HepG2 (cell line): ENCODE data around the gene PTCRA. TPM values are rescaled to one million over a fixed set of nuclear protein-coding genes. Genes with fewer than 3 reads are reported as not detected.
A peak's percentile ranks its signal among the peaks of the same experiment; 100 is the strongest.

Experiments
- AHR ChIP-seq: IDR thresholded peaks from 2 replicates; pipeline ENCODE4 v1.6.1; 2018; ENCODE audit warnings: missing genetic modification reagents, missing compliant biosample characterization
- CHD4 ChIP-seq: fragments of 200-600 bp; sonication (generic); IDR thresholded peaks from 2 replicates; pipeline ENCODE4 v1.7.0; 2017; ENCODE audit warnings: mild to moderate bottlenecking, low read length, borderline replicate concordance
- KDM4B ChIP-seq: sonication (generic); formaldehyde crosslinking; IDR thresholded peaks from 2 replicates; pipeline ENCODE4 v1.4.0; 2020; ENCODE audit warnings: missing genetic modification reagents
- MXD4 ChIP-seq: IDR thresholded peaks from 2 replicates; pipeline ENCODE4 v1.6.1; 2016; ENCODE audit warnings: mild to moderate bottlenecking, missing biosample characterization, missing genetic modification reagents
- PAF1 ChIP-seq: IDR thresholded peaks from 2 replicates; pipeline ENCODE4 v1.6.1; 2016; ENCODE audit warnings: missing genetic modification reagents, missing compliant biosample characterization
- RBM22 ChIP-seq: fragments of 200-400 bp; formaldehyde crosslinking; optimal IDR thresholded peaks from 2 replicates; pipeline ENCODE3; 2017; ENCODE audit warnings: mild to moderate bottlenecking, low read length, moderate library complexity
- SIX4 ChIP-seq: sonication (generic); formaldehyde crosslinking; IDR thresholded peaks from 2 replicates; pipeline ENCODE4 v1.4.0; 2020; ENCODE audit warnings: missing genetic modification reagents
- SOX6 ChIP-seq, 2 experiments: fragments of 450-650 bp in 1 of 2; sonication (generic) in 1 of 2; formaldehyde crosslinking in 1 of 2; IDR thresholded peaks; 2 replicates each; pipeline versions ENCODE4 v1.4.0 to v1.6.1; 2017 to 2020; ENCODE audit warnings: antibody characterized with exemption in 1 of 2, mild to moderate bottlenecking in 1 of 2, missing genetic modification reagents in 1 of 2
- SRSF9 ChIP-seq: fragments of 200-400 bp; formaldehyde crosslinking; IDR thresholded peaks from 2 replicates; pipeline ENCODE4 v1.6.1; 2018; ENCODE audit warnings: borderline replicate concordance, mild to moderate bottlenecking, low read depth, low read length; ENCODE audit not compliant: insufficient read depth, poor library complexity, severe bottlenecking
- TOPORS ChIP-seq: sonication (generic); formaldehyde crosslinking; IDR thresholded peaks from 2 replicates; pipeline ENCODE4 v1.8.0; 2023; ENCODE audit warnings: mild to moderate bottlenecking, missing genetic modification reagents
- ZBTB20 ChIP-seq: sonication (generic); formaldehyde crosslinking; IDR thresholded peaks from 2 replicates; pipeline ENCODE4 v1.8.1; 2023; ENCODE audit warnings: missing genetic modification reagents, low read depth, mild to moderate bottlenecking, borderline replicate concordance
- ZFP82 ChIP-seq: sonication (generic); formaldehyde crosslinking; IDR thresholded peaks from 2 replicates; pipeline ENCODE4 v1.5.1; 2020; ENCODE audit warnings: mild to moderate bottlenecking, missing genetic modification reagents, borderline replicate concordance
- ZNF10 ChIP-seq: sonication (generic); formaldehyde crosslinking; IDR thresholded peaks from 2 replicates; pipeline ENCODE4 v1.4.0; 2020; ENCODE audit warnings: mild to moderate bottlenecking, low read depth, missing genetic modification reagents, borderline replicate concordance
- ZNF672 ChIP-seq: sonication (generic); formaldehyde crosslinking; IDR thresholded peaks from 2 replicates; pipeline ENCODE4 v1.8.1; 2022; ENCODE audit warnings: missing genetic modification reagents
- ZNF713 ChIP-seq: sonication (generic); formaldehyde crosslinking; IDR thresholded peaks from 2 replicates; pipeline ENCODE4 v1.4.0; 2020; ENCODE audit warnings: mild to moderate bottlenecking, missing genetic modification reagents
- ZNF761 ChIP-seq: sonication (generic); formaldehyde crosslinking; conservative IDR thresholded peaks from 2 replicates; pipeline ENCODE4 v1.4.0; 2020; ENCODE audit warnings: mild to moderate bottlenecking, missing genetic modification reagents
- ZSCAN30 ChIP-seq: sonication (generic); formaldehyde crosslinking; IDR thresholded peaks from 2 replicates; pipeline ENCODE4 v1.5.0; 2020; ENCODE audit warnings: mild to moderate bottlenecking, missing genetic modification reagents
- polyA plus RNA-seq, 8 experiments: library from polyadenylated mRNA; depleted of rRNA in 3 of 8; stranded (reverse) in 7 of 8; unstranded in 1 of 8; fragments of >200 nt; fragmentation: Illumina TruSeq in 4 of 8; extraction: Trizol in 4 of 8; gene quantifications; 2 replicates each; pipeline versions ENCODE4 v1.2.1 to v1.2.3, GENCODE V29; 2011 to 2016; ENCODE audit warnings: low read depth in 4 of 8, missing spikeins in 1 of 8, mixed read lengths in 1 of 8; ENCODE audit not compliant: insufficient read depth in 1 of 8
- total RNA-seq, 5 experiments: library from RNA; depleted of rRNA; stranded (reverse); fragments of >200 nt; fragmentation: Illumina TruSeq; extraction: Trizol; gene quantifications; 2 replicates each; pipeline ENCODE4 v1.2.3, GENCODE V29; 2016; ENCODE audit warnings: low read depth in 1 of 5
- TF ChIP-seq, protein P1 (sequence below): IDR thresholded peaks from 2 replicates; pipeline ENCODE4 v1.6.1; 2018; ENCODE audit warnings: missing genetic modification reagents, mild to moderate bottlenecking, missing compliant biosample characterization
- TF ChIP-seq, protein P2 (sequence below): fragments of 450-650 bp; IDR thresholded peaks from 2 replicates; pipeline ENCODE4 v1.6.1; 2017; ENCODE audit warnings: mild to moderate bottlenecking
- TF ChIP-seq, protein P3 (sequence below): sonication (generic); formaldehyde crosslinking; IDR thresholded peaks from 2 replicates; pipeline ENCODE4 v1.5.0; 2020; ENCODE audit warnings: mild to moderate bottlenecking, missing genetic modification reagents
- TF ChIP-seq, protein P4 (sequence below): IDR thresholded peaks from 2 replicates; pipeline ENCODE4 v1.6.1; 2016

Gene PTCRA
- total and polyA plus RNA-seq, 2 of the 13 experiments (the other 11 are each of a cell fraction or from before 2014, with no cell fraction given) = not detected

DNA sequence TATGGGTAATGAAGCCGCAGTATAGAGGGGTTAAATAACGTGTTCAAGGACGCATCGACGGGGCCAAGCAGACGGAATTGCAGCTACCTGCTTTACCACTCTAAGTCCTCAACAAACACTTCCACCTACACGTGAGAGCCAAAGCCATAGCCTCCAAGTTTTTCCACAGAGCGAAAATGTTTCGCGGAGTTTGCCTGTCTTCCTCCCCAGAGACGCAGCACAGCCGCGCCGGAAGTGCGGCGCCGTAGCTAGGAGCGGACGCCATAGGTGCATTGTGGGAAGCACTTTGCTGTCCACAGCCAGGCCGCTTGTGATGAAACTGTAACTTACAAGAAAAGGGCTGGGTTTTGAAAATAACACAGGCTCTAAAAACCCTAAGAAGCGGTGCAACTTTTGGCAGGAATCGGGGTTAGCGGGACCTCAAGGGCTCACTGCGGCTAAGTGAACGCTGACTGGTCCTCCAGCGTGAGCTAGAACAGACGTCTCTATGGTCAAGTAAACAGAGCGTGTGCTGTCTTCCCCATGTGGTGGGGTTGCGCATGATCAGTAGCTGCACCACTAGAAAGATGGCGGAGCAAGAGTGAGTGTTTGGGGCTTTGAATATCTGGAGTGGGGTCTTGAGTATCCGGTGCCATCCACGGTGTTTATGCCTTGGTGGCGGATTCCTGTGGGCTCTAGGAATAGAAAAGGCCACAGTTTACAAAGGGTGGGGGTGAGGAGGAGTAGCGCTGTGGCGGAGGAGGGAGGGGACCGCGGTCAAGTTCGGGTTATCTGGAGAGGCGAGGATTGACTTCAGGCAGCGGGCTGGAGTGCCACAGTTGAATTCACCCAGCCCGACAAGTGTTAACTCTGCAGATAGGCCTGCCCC lies 36.2 kb upstream of the PTCRA start, which contains the start of gene RPL7L1 (continued):
- TF ChIP-seq SRSF9 (no peak), ZNF10 (CRISPR knock-in tag) (no peak), ZNF672 (no peak), ZNF713 (CRISPR knock-in tag) (peak; percentile 94; the same call in 1 of the 2 replicates), TOPORS (CRISPR knock-in tag) (peak; percentile 82), ZBTB20 (peak; percentile 86; the same call in 1 of the 2 replicates), KDM4B (CRISPR knock-in tag) (0 out of 2 replicates have a peak, but pooled peaks have one; percentile 13), SOX6 (IDR thresholded peaks at IDR 0.05) (no peak), SOX6 (CRISPR knock-in tag; IDR thresholded peaks at IDR 0.05) (no peak; the same call in 1 of the 2 replicates), ZNF761 (CRISPR knock-in tag) (peak; percentile 47; the same call in 1 of the 2 replicates), AHR (CRISPR knock-in tag) (peak; percentile 82; the same call in 1 of the 2 replicates), ZSCAN30 (CRISPR knock-in tag) (peak; percentile 57; the same call in 1 of the 2 replicates), RBM22 (peak; percentile 22), MXD4 (CRISPR knock-in tag) (peak; percentile 75; the same call in 1 of the 2 replicates), CHD4 (no peak), ZFP82 (CRISPR knock-in tag) (no peak), PAF1 (CRISPR knock-in tag) (no peak), SIX4 (CRISPR knock-in tag) (0 out of 2 replicates have a peak, but pooled peaks have one; percentile 32)
- TF ChIP-seq, protein P1, sequence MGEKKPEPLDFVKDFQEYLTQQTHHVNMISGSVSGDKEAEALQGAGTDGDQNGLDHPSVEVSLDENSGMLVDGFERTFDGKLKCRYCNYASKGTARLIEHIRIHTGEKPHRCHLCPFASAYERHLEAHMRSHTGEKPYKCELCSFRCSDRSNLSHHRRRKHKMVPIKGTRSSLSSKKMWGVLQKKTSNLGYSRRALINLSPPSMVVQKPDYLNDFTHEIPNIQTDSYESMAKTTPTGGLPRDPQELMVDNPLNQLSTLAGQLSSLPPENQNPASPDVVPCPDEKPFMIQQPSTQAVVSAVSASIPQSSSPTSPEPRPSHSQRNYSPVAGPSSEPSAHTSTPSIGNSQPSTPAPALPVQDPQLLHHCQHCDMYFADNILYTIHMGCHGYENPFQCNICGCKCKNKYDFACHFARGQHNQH (CRISPR knock-in tag) = peak; percentile 76; the same call in 1 of the 2 replicates
- TF ChIP-seq, protein P2, sequence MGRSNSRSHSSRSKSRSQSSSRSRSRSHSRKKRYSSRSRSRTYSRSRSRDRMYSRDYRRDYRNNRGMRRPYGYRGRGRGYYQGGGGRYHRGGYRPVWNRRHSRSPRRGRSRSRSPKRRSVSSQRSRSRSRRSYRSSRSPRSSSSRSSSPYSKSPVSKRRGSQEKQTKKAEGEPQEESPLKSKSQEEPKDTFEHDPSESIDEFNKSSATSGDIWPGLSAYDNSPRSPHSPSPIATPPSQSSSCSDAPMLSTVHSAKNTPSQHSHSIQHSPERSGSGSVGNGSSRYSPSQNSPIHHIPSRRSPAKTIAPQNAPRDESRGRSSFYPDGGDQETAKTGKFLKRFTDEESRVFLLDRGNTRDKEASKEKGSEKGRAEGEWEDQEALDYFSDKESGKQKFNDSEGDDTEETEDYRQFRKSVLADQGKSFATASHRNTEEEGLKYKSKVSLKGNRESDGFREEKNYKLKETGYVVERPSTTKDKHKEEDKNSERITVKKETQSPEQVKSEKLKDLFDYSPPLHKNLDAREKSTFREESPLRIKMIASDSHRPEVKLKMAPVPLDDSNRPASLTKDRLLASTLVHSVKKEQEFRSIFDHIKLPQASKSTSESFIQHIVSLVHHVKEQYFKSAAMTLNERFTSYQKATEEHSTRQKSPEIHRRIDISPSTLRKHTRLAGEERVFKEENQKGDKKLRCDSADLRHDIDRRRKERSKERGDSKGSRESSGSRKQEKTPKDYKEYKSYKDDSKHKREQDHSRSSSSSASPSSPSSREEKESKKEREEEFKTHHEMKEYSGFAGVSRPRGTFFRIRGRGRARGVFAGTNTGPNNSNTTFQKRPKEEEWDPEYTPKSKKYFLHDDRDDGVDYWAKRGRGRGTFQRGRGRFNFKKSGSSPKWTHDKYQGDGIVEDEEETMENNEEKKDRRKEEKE = no peak
- TF ChIP-seq, protein P3, sequence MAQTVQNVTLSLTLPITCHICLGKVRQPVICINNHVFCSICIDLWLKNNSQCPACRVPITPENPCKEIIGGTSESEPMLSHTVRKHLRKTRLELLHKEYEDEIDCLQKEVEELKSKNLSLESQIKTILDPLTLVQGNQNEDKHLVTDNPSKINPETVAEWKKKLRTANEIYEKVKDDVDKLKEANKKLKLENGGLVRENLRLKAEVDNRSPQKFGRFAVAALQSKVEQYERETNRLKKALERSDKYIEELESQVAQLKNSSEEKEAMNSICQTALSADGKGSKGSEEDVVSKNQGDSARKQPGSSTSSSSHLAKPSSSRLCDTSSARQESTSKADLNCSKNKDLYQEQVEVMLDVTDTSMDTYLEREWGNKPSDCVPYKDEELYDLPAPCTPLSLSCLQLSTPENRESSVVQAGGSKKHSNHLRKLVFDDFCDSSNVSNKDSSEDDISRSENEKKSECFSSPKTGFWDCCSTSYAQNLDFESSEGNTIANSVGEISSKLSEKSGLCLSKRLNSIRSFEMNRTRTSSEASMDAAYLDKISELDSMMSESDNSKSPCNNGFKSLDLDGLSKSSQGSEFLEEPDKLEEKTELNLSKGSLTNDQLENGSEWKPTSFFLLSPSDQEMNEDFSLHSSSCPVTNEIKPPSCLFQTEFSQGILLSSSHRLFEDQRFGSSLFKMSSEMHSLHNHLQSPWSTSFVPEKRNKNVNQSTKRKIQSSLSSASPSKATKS (CRISPR knock-in tag) = no peak
- TF ChIP-seq, protein P4, sequence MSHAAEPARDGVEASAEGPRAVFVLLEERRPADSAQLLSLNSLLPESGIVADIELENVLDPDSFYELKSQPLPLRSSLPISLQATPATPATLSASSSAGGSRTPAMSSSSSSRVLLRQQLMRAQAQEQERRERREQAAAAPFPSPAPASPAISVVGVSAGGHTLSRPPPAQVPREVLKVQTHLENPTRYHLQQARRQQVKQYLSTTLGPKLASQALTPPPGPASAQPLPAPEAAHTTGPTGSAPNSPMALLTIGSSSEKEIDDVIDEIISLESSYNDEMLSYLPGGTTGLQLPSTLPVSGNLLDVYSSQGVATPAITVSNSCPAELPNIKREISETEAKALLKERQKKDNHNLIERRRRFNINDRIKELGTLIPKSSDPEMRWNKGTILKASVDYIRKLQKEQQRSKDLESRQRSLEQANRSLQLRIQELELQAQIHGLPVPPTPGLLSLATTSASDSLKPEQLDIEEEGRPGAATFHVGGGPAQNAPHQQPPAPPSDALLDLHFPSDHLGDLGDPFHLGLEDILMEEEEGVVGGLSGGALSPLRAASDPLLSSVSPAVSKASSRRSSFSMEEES (CRISPR knock-in tag) = no peak; the same call in 1 of the 2 replicates
